Measurements from ENCODE around the gene MAP2K2.

DNA sequence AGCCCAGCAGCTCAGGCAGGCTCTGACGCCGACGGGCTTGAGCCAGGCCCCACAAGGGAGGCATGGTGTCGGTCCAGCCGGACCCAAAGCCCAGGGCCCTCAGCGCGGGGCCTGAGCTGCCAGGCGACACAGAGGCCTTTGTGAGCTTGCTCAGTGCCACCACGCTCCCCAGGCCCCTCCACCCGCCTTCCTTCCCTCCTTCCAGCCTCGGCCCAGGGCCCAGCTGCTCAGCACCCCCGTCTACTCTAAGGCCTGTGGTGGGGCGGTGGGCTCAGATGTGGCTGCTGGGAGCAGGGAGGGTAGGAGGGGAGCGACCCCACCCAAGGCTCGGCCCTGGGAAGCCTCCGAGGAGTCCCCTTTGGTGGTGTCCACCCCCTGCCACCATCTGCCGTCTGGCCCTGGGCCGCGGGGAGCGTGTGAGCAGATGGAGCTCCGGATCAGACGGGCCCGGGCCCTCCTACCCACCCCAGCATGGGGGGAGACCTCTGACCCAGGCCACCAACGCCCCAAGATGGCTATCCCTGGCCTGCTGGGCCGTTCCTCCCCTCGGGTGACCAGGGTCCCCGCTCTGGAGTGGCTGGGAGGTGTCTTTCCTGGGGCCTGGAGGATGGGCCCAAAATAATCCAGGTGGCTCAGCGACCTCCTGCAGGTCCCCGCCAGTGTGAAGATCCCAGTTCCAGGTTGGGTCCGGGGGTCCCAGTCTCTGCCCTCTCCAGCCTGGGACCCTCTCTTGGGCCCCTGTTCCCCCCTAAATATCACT lies 65.0 kb downstream of the MAP2K2 start:
- TF ChIP-seq POLR2A (IDR thresholded peaks at IDR 0.05; ENCODE audit: extremely low read depth, insufficient read length) = no peak
- TF ChIP-seq, protein P1, sequence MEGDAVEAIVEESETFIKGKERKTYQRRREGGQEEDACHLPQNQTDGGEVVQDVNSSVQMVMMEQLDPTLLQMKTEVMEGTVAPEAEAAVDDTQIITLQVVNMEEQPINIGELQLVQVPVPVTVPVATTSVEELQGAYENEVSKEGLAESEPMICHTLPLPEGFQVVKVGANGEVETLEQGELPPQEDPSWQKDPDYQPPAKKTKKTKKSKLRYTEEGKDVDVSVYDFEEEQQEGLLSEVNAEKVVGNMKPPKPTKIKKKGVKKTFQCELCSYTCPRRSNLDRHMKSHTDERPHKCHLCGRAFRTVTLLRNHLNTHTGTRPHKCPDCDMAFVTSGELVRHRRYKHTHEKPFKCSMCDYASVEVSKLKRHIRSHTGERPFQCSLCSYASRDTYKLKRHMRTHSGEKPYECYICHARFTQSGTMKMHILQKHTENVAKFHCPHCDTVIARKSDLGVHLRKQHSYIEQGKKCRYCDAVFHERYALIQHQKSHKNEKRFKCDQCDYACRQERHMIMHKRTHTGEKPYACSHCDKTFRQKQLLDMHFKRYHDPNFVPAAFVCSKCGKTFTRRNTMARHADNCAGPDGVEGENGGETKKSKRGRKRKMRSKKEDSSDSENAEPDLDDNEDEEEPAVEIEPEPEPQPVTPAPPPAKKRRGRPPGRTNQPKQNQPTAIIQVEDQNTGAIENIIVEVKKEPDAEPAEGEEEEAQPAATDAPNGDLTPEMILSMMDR (IDR thresholded peaks at IDR 0.05; ENCODE audit: low read depth, low read length) = no peak
- TF ChIP-seq, protein P2, sequence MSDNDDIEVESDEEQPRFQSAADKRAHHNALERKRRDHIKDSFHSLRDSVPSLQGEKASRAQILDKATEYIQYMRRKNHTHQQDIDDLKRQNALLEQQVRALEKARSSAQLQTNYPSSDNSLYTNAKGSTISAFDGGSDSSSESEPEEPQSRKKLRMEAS (IDR thresholded peaks at IDR 0.05; ENCODE audit: low read depth, low read length) = no peak

Measured in NB4 (cell line).